Small intestine (tissue), 4 donors: ENCODE results near the gene ZNF277. TPM values are rescaled to one million over a fixed set of nuclear protein-coding genes. Genes with fewer than 3 reads are reported as not detected.

Experiments used
- polyA plus RNA-seq, 4 donors: library from polyadenylated mRNA; stranded (reverse) in 3 of 4; unstranded in 1 of 4; fragments of 200-250 nt in 3 of 4; fragments of 120-200 nt in 1 of 4; gene quantifications; one replicate each; pipeline versions ENCODE4 v1.2.1 to v1.2.3, GENCODE V29; 2013
- donor health status: healthy with polysubstance abuse.
- donor health status: Bipolar disorder and iron deficiency.
- donor health status: healthy.

The ZNF277 gene
- polyA plus RNA-seq, 4 donors: 15.8 to 27.2 (median 24.9) TPM

Other genes starting within 250 kb of the ZNF277 start
- gene DOCK4, start 296 bp upstream of the ZNF277 start, polyA plus RNA-seq: 1 to 10 TPM in 3 of 4 donors, not detected in 1; 1.9 to 4.1 (median 3.8) TPM
- 10 to 100 TPM; 41.9 to 58.4 (median 46.0) TPM for gene IFRD1, start 243.8 kb downstream of the ZNF277 start, polyA plus RNA-seq